ENCODE data around the gene ITGB3BP. TPM values are rescaled to one million over a fixed set of nuclear protein-coding genes. Genes with fewer than 3 reads are reported as not detected.
A peak's percentile ranks its signal among the peaks of the same experiment; 100 is the strongest.

The ITGB3BP gene
- total RNA-seq, 1 experiment from 2014 or later: 31.9 TPM

- in situ Hi-C loops (cut with HindIII; ENCODE audit: low pct_unique_long_range_greater_than_20kb, low sequenced_read_pairs) (no loop called here), intact Hi-C loops (cut with micrococcal nuclease; ENCODE audit: unreplicated experiment) (loop anchor here (10.0 kb wide), 1 partner anchor 68 kb away; no protein-coding TSS in a partner anchor)
- Histone ChIP-seq H3K36me3 (ENCODE audit: control insufficient read depth, insufficient read depth, low read length) (no peaks in the 10 kb centered on the region), H3K4me1 (ENCODE audit: control insufficient read depth, insufficient read depth, low read length) (no peaks in the 10 kb centered on the region), H3K9me3 (ENCODE audit: control insufficient read depth, insufficient read depth, low read depth, low read length) (peaks cover 14% of the 10 kb centered on the region; the same call in 1 of the 2 replicates), H3K27me3 (ENCODE audit: control insufficient read depth, insufficient read depth, low read length) (no peaks in the 10 kb centered on the region), H3K27ac (ENCODE audit: low read length) (no peak overlapping the region), H3K4me3 (ENCODE audit: low read depth in 2 of 2, low read length in 2 of 2) (no peak overlapping the region)
- CTCF ChIA-PET: interaction anchor here (0.7 to 1.2 kb wide), 3 partner anchors 21 to 71 kb away, joined by 3 to 6 read pairs (median 3); partner anchors contain the start of gene EFCAB7
- POLR2A ChIA-PET: no interaction called here
- BruUV-seq (replicated peaks): no TSS peak
- TF ChIP-seq TCF7L2 (IDR thresholded peaks at IDR 0.05; ENCODE audit: low read depth, low read length) (no peak), CTCF (IDR thresholded peaks at IDR 0.05) (peak; percentile 63)
- ATAC-seq (peak; percentile 71), DNase-seq (ENCODE audit: low read depth, low spot score) (no peak)
Observed at GRCh38 chr1:63466759-63467158, 56.3 kb downstream of the ITGB3BP start.

GRCh38 chr1:63466181-63466580 lies 56.8 kb downstream of the ITGB3BP start:
- no TSS peak for BruUV-seq (replicated peaks)
- no peak for ATAC-seq
- Histone ChIP-seq H3K36me3 (ENCODE audit: control insufficient read depth, insufficient read depth, low read length) (no peaks in the 10 kb centered on the region), H3K4me3 (ENCODE audit: low read depth in 2 of 2, low read length in 2 of 2) (no peak overlapping the region), H3K27me3 (ENCODE audit: control insufficient read depth, insufficient read depth, low read length) (no peaks in the 10 kb centered on the region), H3K9me3 (ENCODE audit: control insufficient read depth, insufficient read depth, low read depth, low read length) (peaks cover 19% of the 10 kb centered on the region; the same call in 1 of the 2 replicates), H3K4me1 (ENCODE audit: control insufficient read depth, insufficient read depth, low read length) (no peaks in the 10 kb centered on the region), H3K27ac (ENCODE audit: low read length) (no peak overlapping the region)
- in situ Hi-C loops (cut with HindIII; ENCODE audit: low pct_unique_long_range_greater_than_20kb, low sequenced_read_pairs): no loop called here
- CTCF ChIA-PET: interaction anchor here (1.1 to 1.2 kb wide), 2 partner anchors 57 to 72 kb away, joined by 3 to 6 read pairs; partner anchors contain the start of gene EFCAB7
- POLR2A ChIA-PET: no interaction called here
- intact Hi-C loops (cut with micrococcal nuclease; ENCODE audit: unreplicated experiment): loop anchor here (10.0 kb wide), 1 partner anchor 69 kb away; no protein-coding TSS in a partner anchor
- TF ChIP-seq SIN3A (IDR thresholded peaks at IDR 0.05; ENCODE audit: borderline replicate concordance, insufficient read depth, low read depth, low read length) (no peak), REST (IDR thresholded peaks at IDR 0.05; ENCODE audit: insufficient read depth in 1 of 2, low read depth in 2 of 2, low read length in 1 of 2) (no peak), TCF7L2 (IDR thresholded peaks at IDR 0.05; ENCODE audit: low read depth, low read length) (no peak), CTCF (IDR thresholded peaks at IDR 0.05) (no peak)
- no peak for DNase-seq (ENCODE audit: low read depth, low spot score)

Measured in Panc1 (cell line).